ENCODE results near the gene ZNF880. TPM values are rescaled to one million over a fixed set of nuclear protein-coding genes. Genes with fewer than 3 reads are reported as not detected.
A peak's percentile ranks its signal among the peaks of the same experiment; 100 is the strongest.

Gene ZNF880
- total and polyA plus RNA-seq, 2 of the 4 experiments (the other 2 are of a cell fraction), result 17.4 to 40.3 TPM

DNA sequence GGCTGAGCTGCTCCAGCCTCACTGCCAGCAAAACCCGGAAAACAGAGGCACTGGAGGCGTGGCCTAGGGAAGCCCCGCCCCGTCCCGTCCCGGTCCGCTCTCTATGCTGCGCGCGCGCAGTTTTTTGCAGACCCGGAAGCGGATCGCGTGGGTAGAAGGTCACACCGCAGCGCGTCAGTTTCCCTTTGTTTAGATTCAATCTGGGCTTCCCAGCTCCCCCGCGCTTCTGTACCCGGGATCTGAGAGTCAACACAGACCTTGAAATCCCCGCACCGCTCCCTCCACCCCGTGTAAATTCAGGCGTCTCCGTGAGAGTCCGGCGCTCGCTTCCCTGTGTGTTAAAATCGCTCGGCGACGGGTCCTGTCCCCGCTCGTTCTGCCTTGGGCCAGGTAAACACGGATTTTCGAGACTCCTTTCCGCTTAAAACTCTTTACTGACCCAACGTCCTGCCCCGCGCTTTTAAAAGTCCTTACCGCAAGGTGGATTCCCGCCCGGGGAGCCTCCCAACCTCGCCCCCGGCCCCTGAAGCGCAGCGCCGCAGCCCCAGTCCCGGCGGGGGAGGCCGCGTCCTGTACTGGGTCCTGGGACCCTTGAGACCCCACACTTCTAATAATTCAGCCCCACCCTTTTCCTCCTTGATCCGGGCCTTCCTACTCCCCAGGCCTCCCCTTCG lies 33.5 kb upstream of the ZNF880 start, which contains the start of gene ZNF610 (continued):
- TF ChIP-seq, protein P1, sequence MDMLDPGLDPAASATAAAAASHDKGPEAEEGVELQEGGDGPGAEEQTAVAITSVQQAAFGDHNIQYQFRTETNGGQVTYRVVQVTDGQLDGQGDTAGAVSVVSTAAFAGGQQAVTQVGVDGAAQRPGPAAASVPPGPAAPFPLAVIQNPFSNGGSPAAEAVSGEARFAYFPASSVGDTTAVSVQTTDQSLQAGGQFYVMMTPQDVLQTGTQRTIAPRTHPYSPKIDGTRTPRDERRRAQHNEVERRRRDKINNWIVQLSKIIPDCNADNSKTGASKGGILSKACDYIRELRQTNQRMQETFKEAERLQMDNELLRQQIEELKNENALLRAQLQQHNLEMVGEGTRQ (IDR thresholded peaks at IDR 0.05; ENCODE audit: low read depth, low read length), result no peak

DNA sequence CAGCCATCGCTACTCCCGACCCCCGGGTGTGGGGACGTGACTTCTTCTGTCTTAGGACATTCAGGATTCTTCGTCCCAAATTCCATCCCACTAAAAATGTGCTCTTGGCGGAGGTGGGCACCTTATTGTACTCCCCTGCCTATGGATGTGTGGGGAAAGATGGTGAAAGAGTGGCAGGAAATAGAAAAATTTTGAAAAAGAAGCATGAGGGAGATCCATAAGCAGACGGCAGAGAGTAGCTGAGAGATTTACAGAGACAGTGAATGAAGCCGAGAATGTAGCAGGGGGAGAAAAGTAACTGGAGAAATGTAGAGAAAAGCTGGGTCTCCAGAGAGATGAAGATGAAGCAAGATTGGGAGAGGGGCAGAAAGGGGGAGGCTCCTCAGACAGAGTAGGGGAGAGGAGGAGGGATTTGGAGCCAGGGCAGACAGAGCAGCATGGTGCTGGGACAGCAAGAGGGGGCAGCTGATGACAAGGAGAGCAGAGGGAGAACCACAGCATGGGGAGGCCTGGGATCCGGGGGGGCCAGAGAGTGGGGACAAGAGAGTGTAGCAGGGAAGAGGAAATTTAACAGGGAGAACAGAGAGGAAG lies 32.8 kb upstream of the ZNF880 start:
- in situ Hi-C loops (cut with MboI; ENCODE audit: low sequenced_read_pairs) (no loop called here), intact Hi-C loops (cut with micrococcal nuclease) (no loop called here), dilution Hi-C loops (cut with HindIII; ENCODE audit: low sequenced_read_pairs, unreplicated experiment) (no loop called here)
- peaks cover 2% of the 10 kb centered on the region; the same call in 1 of the 2 replicates for H3K4me1 ChIP-seq (ENCODE audit: control insufficient read depth, insufficient read depth, low read length)
- H2BK15ac ChIP-seq (ENCODE audit: low read depth, low read length), result no peak overlapping the region
- 3% methylated on average over 2 of the region's 9 CpGs; no CpG with 5 or more reads in 1 of the 2 experiments for WGBS, 2 experiments (ENCODE audit: extremely low coverage in 2 of 2, insufficient read length in 1 of 2)
- H3K23ac ChIP-seq (ENCODE audit: low read depth, low read length), result peak overlapping the region; percentile 73; the same call in 1 of the 2 replicates
- POLR2A ChIA-PET (ENCODE audit: unreplicated experiment), result no interaction called here
- peak overlapping the region; percentile 49 to 83 for H4K8ac ChIP-seq (ENCODE audit: low read depth in 2 of 2, low read length in 2 of 2)
- DNase-seq (peak; percentile 27), ATAC-seq (ENCODE audit: low read depth) (peak; percentile 24)
- peaks cover 3% of the 10 kb centered on the region for H3K36me3 ChIP-seq (ENCODE audit: control insufficient read depth, insufficient read depth, low read length)
- peak overlapping the region; percentile 18 for H2BK5ac ChIP-seq (ENCODE audit: low read depth, low read length, poor library complexity, severe bottlenecking)
- no peak overlapping the region; the same call in 1 of the 2 replicates for H3K18ac ChIP-seq (ENCODE audit: low read depth, low read length)
- no peaks in the 10 kb centered on the region for H3K9me1 ChIP-seq (ENCODE audit: insufficient read depth, low read length)
- CTCF ChIA-PET, result no interaction called here
- H2BK20ac ChIP-seq (ENCODE audit: low read depth, low read length), result no peak overlapping the region
- H3K4me3 ChIP-seq (ENCODE audit: insufficient read depth, low read depth, low read length), result peak overlapping the region; percentile 86
- no peaks in the 10 kb centered on the region for H3K27me3 ChIP-seq (ENCODE audit: control insufficient read depth, insufficient read depth, low read length)
- H3K9ac ChIP-seq (ENCODE audit: low read depth, low read length), result peak overlapping the region; percentile 99
- peak overlapping the region; percentile 74 for H3K27ac ChIP-seq (ENCODE audit: insufficient read depth, low read length)
- H3K79me1 ChIP-seq (ENCODE audit: low read depth in 1 of 2, low read length in 2 of 2), result peaks cover 0 to 8% of the 10 kb centered on the region in 2 experiments; a peak in 1 of 4 replicates
- H3K4ac ChIP-seq (ENCODE audit: low read depth, low read length), result peak overlapping the region; percentile 79
- BruUV-seq (replicated peaks), result no TSS peak
- H3K9me3 ChIP-seq (ENCODE audit: control insufficient read depth, insufficient read depth, low read length), result peaks cover 12% of the 10 kb centered on the region
- peak overlapping the region; percentile 97 for H3K4me2 ChIP-seq (ENCODE audit: low read depth, low read length)
- H4K20me1 ChIP-seq (ENCODE audit: insufficient read depth, low read length), result no peaks in the 10 kb centered on the region
- H2AK9ac ChIP-seq (replicated peaks; ENCODE audit: low read depth, low read length, poor library complexity), result peak overlapping the region; percentile 84
- peak overlapping the region; percentile 83 for H2AFZ ChIP-seq (replicated peaks; ENCODE audit: low read length, poor library complexity)
- peak overlapping the region; percentile 85; the same call in 1 of the 2 replicates for H3K14ac ChIP-seq (replicated peaks; ENCODE audit: low read depth, low read length)
- no peak overlapping the region for H2BK120ac ChIP-seq (ENCODE audit: low read depth, low read length)
- peak overlapping the region; percentile 74; the same call in 1 of the 2 replicates for H2AK5ac ChIP-seq (ENCODE audit: low read depth, low read length)
- no peak overlapping the region for H3K56ac ChIP-seq (ENCODE audit: extremely low read depth, insufficient read depth, low read length)
- peak overlapping the region; percentile 52; the same call in 1 of the 2 replicates for H4K91ac ChIP-seq (ENCODE audit: insufficient read depth, low read depth, low read length)
- peak overlapping the region; percentile 56; the same call in 1 of the 2 replicates for H4K5ac ChIP-seq (ENCODE audit: low read depth, low read length)
- TF ChIP-seq CHD1 (IDR thresholded peaks at IDR 0.05; ENCODE audit: low read depth, low read length) (no peak), NFE2L2 (IDR thresholded peaks at IDR 0.05; ENCODE audit: low read depth, low read length) (no peak), RAD21 (IDR thresholded peaks at IDR 0.05; ENCODE audit: low read length) (no peak), POLR2A (IDR thresholded peaks at IDR 0.05; ENCODE audit: low read depth, low read length) (peak; percentile 22), RCOR1 (IDR thresholded peaks at IDR 0.05; ENCODE audit: insufficient replicate concordance, low read length) (no peak), SMC3 (IDR thresholded peaks at IDR 0.05; ENCODE audit: low read depth, low read length) (no peak), MXI1 (IDR thresholded peaks at IDR 0.05; ENCODE audit: borderline replicate concordance, low read depth, low read length) (peak; percentile 30; the same call in 1 of the 2 replicates), MAZ (IDR thresholded peaks at IDR 0.05; ENCODE audit: borderline replicate concordance, low read depth, low read length) (peak; percentile 51; the same call in 1 of the 2 replicates), MAFK (IDR thresholded peaks at IDR 0.05; ENCODE audit: low read depth, low read length) (no peak), FOS (IDR thresholded peaks at IDR 0.05; ENCODE audit: low read depth, low read length) (no peak)
- TF ChIP-seq, protein P2, sequence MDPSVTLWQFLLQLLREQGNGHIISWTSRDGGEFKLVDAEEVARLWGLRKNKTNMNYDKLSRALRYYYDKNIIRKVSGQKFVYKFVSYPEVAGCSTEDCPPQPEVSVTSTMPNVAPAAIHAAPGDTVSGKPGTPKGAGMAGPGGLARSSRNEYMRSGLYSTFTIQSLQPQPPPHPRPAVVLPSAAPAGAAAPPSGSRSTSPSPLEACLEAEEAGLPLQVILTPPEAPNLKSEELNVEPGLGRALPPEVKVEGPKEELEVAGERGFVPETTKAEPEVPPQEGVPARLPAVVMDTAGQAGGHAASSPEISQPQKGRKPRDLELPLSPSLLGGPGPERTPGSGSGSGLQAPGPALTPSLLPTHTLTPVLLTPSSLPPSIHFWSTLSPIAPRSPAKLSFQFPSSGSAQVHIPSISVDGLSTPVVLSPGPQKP (IDR thresholded peaks at IDR 0.05; ENCODE audit: borderline replicate concordance, low read depth, low read length), result no peak

Measured in IMR-90 (cell line).